T-helper 22 cell (primary cell): ENCODE data around the gene IL22RA1.

Experiments
- DNase-seq: peaks from one replicate; pipeline ENCODE4 v3.0.0-alpha.2; 2020; ENCODE audit warnings: low read depth

Gene IL22RA1, protein sequence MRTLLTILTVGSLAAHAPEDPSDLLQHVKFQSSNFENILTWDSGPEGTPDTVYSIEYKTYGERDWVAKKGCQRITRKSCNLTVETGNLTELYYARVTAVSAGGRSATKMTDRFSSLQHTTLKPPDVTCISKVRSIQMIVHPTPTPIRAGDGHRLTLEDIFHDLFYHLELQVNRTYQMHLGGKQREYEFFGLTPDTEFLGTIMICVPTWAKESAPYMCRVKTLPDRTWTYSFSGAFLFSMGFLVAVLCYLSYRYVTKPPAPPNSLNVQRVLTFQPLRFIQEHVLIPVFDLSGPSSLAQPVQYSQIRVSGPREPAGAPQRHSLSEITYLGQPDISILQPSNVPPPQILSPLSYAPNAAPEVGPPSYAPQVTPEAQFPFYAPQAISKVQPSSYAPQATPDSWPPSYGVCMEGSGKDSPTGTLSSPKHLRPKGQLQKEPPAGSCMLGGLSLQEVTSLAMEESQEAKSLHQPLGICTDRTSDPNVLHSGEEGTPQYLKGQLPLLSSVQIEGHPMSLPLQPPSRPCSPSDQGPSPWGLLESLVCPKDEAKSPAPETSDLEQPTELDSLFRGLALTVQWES

DNA sequence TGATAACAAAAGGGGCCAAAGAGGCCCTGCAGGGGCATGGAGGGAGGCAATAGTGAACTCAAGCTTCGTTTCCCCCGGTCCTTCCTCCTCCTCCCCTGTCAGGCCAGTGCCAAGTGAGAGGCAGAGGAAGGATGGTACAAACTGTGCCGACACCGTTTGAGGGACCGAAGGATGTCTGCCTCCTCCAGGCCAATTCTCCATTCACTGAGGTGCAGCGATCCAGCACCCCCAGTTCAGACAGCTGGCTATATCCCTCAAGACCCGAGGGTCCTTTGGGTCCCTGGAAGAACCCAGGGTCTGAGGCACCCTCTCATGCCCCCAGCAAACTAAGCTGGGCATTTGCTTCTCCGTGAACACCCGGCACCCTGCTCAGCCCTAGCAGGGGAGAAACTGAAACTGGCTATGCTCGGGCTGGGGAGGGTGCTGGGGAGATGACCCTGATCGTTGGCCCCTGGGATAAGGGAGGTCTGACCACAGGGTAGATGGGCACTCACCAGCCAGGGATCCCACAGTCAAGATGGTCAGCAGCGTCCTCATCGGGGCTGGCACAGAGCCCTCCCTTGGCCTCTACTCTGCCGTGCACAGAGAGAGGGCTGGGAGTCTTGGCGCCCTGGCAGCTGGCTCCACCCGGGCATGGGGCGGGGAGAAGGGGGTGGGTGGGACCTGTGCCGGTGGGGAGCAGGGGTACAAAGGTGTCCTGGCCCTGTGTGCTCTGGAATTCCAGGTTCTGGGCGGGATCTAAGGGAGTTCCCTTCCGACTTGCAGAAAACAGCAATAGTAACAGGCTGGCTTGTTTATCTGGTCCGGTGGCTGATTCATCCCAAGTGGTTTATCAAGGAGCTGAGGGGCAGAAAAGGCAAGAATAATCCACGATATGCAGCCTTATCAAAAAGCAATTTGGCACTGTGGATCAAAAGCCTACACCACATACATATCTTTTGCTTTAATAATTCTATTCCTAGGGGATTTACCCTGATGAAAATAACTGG lies at the start of gene IL22RA1:
Gene IL22RA1 (minus strand): TSS at position 595 of the 989 bp plus-strand sequence. CDS start 58 bp downstream, at position 537.
- no peak for DNase-seq

DNA sequence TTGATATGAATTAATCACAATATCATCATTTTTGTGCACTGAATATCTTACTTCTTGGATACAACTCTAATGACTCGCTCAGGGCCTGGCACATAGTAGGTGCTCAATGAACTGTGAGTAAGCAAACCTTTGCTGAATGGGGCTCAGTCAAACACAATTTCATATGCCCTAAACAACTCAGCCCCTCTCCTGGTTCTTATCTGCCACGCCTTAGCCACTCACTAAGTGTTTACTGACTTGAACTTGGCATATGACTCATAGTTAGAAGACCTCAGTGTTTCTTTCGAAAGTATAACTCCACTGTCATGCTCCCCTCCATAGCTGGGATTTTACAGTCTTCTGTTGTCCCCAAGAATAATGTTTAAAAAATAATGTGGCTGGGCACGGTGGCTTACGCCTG lies 48.9 kb upstream of the IL22RA1 start:
- DNase-seq, result no peak

DNA sequence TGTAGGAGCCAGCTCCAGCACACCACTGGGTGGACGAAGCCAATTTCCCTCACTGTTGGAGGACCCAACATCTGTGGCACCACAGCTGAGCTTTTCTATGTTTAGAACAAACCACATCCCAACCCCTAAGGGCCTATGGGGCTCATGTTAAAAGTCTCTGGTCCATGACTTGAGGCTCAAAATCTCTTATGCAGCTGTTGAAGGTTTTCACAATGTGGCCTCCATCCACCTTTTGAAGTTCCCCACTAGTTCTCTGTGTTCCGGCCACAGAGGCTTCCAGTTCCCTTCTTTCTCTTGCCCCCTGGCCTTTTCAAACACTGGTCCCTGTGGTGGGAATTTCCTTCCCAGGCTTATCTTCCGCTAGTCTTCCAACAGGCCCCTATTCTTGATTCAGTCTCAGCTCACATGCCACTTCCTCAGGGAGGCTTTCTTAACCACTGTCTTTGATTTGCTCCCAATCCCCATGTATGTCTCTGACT lies 48.1 kb upstream of the IL22RA1 start:
- no peak for DNase-seq

DNA sequence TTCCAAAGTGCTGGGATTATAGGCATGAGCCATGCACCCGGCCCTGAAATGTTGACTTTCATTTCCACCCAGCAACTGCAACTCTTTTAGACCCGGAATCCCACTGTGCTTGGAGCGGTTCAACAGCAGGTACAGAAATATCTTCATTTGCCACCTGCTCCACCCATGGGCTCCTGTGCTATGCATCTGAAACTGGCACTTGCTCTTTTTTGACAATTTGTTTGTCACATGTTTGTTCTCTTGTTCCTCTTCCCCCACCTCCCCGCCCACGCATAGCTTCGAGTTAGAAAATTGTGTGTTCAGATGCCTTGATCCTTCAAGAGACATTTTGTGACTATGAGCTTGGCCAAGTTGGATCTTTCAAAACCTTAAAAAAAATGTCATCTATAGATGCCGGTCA lies 46.6 kb upstream of the IL22RA1 start:
- no peak for DNase-seq

DNA sequence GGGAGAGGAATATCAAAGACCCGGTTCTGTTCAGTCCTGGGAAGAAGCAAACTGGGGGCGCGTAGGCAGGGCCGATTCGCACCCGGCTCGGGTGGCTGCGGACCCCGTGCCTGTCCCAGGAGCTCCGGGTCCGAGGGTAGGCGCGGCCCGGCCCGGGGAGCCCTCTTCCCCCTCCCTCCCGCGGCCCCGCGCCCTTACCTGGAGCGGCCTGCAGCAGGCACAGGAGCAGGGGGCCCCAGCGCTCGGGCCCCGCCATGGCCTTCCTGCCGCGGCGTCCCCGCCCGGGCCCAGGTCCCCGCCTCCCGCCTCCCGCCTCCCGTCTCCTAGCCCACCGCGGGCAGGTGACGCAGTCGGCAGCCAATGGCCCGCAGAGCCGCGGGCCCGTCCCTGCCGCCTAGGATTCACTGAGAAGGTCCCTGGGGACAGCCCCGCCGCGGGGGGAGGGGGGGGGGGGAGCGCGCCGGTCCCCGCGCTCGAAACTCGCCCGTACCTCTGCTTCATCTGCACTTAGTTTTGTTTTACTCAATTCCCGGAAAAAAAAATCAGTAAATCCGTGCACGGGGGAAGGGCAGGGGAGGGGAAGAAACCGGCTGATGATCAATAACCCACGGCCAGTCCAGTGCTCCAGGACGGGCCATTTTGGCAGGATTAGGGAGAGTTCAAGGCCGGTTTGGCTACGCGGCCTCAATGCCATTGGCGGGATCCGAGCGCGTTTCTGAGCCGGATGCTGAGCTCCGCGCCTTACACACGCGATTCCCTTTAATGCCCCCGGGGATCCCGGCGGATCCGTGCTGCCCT lies 44.3 kb upstream of the IL22RA1 start, which contains the start of gene IFNLR1:
Gene IFNLR1 (minus strand): TSS at position 297 of the 798 bp plus-strand sequence. CDS start 41 bp downstream, at position 256.
- DNase-seq, result peak; percentile 61

DNA sequence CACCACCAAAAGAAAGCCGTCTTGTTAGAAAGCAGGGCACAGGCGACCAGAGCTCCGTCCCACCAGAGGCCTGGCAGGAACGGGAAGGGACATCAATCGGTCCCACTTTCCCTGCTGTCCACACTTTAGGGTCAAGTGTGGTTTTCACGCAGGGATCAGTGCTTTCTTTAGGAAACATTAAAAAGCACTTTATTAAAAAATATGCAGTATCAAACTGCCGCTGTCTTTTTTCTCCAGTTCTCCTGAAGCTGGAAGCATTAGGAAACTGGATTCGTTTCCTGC lies 43.7 kb upstream of the IL22RA1 start:
- no peak for DNase-seq

DNA sequence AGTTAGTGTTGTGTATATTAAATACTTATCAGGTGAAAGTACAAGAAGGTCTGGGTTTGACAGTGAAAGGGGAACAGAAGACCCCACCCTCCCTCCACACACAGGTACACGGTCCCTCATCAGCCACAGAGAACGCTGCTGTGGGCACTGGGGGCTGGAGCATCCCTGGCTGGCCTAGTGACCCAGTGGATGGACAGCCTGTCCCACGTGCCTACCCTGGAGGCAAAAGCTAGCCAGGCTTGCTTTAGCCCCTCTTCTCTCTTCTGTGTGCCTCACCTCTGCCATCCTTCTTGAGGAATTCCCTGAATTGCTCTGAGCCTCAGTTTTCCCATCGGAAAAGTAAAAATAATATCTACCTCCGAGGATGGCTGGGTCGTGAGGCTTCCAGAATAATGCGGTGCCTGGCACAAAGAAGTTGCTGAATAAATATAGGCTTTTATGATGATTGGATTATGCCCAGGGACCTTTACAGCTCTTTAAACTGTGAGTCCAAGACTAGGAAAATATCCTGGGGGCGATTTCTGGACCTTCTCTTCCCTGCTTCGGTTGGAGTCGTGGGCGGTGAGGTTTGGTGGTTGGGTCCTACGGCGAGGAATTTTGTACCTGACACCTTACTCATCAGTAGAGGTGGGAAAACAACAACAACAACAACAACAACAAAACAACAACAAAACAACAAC lies 43.2 kb upstream of the IL22RA1 start:
- DNase-seq, result no peak

DNA sequence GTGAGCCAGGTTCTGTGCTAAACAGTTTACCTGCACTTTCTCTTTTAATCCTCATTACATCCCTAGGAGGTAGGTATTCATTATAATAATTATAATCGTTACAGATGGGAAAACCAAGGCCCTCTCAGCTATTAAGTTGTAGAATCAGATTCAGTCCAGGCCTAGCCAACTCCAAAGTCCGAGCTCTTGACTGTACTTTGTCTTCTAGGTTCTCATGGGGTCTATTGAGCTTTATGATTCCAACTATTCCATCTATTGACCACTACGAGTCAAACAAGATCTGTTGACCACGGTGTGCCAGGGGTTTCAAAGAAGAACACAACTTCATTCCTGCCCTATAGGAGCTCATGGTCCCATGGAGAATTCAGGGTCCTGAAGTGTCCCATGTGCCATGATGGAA lies 42.1 kb upstream of the IL22RA1 start:
- no peak for DNase-seq

DNA sequence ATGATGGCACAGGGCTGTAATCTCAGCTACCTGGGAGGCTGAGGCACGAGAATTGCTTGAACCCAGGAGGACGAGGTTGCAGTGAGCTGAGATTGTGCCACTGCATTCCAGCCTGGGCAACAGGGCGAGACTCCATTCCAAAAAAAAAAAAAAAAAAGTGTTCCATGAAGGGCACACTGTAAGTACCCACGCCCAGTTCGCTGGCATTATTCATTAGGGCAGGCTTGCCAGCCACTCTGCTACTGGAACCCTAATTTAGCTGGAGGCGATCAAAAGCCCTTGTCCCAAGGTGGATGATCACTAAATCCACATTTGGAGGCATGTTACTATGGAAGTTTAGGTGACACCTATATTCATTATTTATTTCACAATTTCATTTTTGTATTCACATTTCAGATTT lies 39.1 kb upstream of the IL22RA1 start:
- DNase-seq, result no peak

DNA sequence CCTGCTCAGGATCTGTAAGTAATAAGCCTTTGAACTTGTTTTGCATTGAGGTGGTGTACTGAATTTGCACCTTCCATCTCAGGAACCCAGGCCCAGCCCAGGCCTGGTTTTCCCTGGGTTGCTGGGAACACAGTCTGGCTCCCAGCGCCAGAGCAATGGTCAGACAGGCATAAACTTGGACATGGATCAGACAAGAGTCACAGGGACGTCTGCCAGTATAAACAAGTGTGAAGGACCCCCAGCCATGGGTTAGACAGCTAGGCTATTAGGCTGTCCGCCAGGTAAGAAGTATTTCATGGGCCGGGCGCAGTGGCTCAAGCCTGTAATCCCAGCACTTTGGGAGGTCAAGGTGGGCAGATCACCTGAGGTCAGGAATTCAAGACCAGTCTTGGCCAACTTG lies 38.7 kb upstream of the IL22RA1 start:
- no peak for DNase-seq

DNA sequence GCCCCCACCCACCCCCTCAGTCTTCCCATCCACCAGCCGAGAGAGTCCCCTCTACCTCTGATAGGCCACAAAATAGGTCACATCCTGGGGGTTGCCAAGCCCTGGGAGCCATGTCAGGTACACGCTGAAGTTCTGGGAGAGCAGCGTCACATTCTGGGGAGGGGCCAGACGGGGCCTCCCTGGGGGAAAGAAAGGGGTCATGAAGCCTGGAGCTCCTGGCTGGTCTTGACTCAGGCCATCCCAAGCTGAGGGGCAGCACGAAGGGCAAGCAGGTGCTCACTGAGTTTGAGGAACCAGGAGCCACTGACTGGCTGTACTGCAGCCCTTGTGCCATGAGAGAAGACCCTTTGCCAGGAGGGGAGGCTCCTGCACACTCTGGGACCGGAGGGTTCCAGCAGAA lies 37.7 kb upstream of the IL22RA1 start:
- no peak for DNase-seq

DNA sequence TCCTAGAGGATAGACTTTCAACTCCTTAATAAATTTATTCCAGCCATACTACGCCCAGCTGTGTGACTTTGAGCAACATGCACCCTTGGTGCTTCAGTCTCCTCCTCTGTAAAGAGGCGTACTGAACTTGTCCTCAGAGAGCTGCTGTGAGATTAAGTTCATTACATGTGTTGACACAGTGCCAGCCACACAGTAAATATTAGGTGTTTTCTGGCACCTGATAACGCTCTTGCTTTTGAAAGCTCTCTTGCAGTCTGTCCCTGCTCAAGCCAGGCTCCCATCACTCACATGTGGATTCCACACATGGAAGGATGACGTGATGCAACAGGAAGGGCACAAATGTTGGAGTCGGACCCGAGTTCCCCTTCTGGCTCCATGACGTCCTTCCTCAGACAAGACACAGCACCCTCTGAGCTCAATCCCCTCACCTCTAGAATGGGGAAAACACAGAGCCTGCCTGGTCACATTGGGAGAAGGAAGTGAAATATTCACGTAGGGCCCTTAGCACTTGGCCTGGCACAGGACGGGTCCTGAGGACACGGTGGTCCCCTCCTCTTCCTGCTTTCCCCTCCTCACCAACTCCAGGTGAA lies 36.4 kb upstream of the IL22RA1 start:
- DNase-seq, result no peak

DNA sequence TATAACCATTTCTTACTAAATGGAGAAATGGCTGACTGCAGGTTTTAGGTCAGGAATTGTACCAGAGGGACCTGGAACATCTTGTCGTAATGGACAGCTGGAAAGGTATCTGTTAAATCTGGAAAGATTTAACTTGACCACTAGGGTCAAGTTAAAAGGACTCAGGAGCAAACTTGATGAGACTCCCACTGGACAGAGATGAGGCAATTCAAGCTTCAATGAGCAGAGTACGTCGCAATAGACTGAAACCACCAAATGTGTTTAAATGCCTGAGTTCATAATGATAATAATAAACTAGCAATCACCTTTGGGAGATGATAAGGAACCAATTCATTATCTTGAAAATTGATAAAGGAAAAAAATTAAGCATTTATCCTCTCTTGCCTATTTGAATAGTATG lies 35.5 kb upstream of the IL22RA1 start:
- DNase-seq, result no peak

DNA sequence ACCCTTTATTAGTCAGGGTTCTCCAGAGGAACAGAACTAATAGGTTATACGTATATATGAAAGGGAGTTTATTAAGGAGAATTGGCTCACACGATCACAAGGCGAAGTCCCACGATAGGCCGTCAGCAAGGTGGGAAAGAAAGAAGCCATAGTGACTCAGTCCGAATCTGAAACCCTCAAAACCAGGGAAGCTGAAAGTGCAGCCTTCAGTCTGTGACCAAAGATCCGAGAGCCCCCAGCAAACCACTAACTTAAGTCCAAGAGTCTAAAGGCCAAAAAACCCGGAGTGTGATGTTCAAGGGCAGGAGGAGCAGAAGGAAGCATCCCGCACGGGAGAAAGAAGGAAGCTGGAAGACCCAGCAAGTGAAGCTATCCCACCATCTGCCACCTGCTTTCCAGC lies 34.2 kb upstream of the IL22RA1 start:
- DNase-seq, result no peak

DNA sequence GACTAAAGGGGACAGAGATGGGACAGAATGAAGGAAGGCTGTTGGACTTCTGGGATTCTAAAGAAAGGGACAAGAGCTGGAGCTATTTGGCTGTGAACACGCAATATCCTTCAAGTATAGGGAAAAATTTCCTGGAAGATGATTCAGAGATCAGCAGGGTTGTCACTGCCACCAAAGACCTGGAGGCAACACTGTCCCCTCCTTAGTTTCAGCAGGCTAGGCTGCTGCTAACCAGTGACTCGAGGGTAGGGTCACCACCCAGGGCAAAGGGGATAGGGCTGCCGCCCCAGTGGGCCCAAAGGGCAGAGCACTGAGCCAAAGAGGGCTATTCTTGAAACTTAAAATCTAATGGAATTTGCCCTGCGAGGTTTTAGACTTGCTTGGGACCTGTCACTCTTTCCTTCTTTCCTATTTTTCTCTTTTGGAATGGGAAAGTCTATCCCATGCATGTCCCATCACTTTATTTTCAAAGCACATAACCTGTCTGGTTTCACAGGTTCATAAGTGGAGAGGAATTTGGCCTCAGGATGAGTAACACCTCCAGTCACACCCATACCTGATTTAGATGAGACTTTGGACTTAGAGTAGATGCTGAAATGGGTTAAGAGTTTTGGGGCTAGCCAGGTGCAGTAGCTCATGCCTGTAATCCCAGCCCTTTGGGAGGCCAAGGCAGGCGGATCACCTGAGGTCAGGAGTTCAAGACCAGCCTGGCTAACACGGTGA lies 32.3 kb upstream of the IL22RA1 start:
- DNase-seq, result no peak

DNA sequence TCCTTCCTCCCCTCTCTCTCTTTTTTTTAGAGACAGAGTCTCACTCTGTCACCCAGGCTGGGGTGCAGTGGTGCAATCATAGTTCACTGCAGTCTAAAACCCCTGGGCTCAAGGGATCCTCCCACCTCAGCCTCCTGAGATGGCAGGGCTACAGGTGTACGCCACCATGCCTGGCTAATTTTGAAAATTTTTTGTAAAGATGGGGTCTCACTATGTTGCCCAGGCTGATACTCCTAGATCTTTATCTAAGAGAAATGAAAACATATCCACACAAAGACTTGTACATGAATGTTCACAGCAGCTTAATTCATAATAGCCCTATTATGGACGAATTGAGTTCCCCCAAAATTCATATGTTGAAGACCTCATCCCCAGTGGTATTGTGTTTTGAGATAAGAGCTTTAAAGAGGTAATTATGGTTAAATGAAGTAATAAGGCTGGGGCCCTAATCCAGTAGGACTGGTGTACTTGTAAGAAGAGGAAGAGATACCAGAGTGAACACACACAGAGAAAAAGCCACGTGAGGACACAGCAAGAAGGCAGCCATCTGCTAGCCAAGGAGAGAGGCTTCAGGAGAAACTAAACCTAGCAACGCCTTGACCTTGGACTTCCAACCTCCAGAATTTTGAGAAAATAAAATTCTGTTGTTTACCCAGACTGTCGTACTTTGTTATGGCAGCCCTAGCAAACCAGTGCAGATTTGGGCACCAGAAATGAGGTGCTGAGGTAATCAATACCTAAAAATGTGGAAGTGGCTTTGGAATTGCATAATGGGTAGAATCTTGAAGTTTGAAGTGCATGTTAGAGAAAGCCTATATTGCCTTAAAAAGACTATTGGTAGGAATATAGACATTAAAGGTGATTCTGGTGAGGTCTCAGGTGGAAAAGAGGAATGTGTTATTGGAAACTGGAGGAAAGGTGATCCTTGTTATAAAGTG lies 31.0 kb upstream of the IL22RA1 start:
- no peak for DNase-seq

DNA sequence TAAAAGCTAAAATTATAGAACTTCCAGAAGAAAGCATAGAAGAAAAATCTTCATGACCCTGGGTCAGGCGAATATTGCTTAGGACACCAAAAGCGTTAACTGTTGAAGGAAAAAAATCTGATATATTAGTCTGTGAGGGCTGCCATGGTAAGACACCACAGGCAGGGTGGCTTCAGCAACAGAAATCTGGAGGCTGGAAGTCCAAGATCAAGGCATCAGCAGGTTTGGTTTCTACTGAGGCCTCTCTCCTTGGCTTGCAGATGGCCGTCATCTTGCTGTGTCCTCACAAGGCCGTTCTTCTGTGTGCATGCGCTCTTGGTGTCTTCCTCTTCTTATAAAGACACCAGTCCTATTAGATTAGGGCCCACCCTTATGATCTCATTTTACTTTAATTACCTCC lies 29.7 kb upstream of the IL22RA1 start:
- no peak for DNase-seq

DNA sequence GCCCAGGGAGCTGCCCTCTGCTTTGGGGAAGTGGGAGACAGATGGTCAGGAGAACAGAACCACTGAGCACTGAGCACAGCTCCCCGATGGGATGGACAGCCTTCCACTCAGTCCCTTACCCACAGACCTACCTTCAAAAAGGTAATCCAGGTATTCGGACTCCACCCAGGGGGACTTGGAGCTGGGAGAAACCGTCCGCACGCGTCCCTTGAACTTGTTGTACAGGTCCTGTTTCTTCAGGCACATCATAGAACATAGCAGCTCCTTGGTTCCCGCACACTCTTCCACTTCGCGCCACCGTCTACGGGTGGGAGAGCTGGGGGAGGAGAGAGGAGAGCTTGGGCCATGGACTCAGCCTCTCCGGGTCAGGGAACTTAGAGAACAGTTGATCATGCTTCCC lies 26.3 kb upstream of the IL22RA1 start:
- no peak for DNase-seq

DNA sequence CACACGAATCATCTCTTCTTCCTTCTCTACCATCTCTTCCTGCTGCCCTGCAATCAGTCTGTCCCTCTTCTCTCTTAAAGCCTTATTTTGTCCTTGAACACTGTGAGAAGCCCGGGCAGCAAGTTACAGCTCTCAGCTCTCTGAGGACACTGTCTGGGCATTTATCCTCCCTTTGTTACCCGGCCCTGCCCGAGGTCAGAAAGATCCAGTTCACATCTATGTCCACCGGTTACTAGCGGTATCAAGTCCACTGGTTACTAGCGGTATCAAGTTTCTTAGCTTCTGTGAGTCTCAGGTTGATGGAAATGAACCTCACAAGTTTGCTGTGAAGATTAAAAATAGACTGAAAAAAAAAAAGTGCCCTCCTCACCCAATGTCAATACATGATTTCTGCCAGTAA lies 25.3 kb upstream of the IL22RA1 start:
- DNase-seq, result no peak
